Mucosa of gallbladder (tissue), 1 donor: Measurements from ENCODE around the gene ASTE1. TPM values are rescaled to one million over a fixed set of nuclear protein-coding genes. Genes with fewer than 3 reads are reported as not detected.
"Not testable (repeated sequence)": the region's sequence is repeated elsewhere in the genome, so short reads cannot be mapped to it uniquely, and the experiment has no call there.

Experiments used
- DNase-seq: peaks from one replicate; pipeline ENCODE4 v3.0.0-alpha.2; 2020; ENCODE audit warnings: low spot score
- total RNA-seq: library from RNA; stranded (reverse); gene quantifications from one replicate; pipeline ENCODE4 v1.2.1, GENCODE V29; 2021
- donor health status: DM: no; HTN: no; CAD: no.

ASTE1 gene, protein sequence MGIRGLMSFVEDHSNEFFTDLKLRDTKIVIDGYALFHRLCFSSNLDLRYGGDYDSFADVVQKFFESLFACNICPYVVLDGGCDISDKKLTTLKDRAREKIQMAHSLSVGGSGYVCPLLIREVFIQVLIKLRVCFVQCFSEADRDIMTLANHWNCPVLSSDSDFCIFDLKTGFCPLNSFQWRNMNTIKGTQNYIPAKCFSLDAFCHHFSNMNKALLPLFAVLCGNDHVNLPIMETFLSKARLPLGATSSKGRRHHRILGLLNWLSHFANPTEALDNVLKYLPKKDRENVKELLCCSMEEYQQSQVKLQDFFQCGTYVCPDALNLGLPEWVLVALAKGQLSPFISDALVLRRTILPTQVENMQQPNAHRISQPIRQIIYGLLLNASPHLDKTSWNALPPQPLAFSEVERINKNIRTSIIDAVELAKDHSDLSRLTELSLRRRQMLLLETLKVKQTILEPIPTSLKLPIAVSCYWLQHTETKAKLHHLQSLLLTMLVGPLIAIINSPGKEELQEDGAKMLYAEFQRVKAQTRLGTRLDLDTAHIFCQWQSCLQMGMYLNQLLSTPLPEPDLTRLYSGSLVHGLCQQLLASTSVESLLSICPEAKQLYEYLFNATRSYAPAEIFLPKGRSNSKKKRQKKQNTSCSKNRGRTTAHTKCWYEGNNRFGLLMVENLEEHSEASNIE
- 6.0 TPM for total RNA-seq

DNA sequence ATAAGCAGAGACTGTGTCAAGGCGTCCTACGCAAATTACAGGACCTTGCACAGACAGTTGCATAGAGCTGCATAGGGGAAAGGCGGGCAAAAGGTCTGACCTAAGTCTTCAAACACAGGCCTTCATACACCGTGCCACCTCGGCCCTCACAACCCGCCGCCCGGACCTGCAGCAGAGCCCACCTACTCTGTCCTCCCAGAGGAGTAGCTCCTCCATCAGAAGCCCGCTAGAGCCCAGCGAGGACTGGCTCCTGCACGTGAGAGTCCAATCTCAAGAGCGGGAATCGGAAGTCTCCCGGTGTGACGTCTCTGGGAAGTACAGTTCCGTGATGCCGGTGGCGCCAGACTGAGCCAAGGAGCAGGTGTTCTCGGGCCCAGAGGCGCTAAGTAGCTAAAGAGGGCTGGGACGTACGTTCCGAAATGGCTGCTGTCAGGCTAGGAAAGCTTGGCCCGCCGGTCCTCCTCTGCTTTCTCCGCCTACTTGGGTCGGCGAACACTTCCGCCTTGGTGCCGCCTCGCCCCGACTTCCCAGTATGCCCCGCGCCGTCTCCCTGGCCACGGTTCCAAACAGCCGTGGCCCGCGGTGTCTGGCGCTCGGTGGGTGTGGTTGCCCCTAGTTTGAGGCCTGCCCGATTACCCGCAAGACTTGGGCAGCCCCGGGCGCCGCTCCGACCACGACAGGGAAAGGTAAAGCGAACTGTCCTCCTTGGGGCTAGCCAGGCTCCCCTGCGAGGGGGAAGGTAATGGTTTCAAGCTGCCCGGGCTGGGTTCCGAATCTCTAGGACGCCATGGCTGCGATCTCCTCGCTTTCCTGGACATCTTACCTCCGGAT, at the start of gene ASTE1, which contains the start of gene NEK11:
Gene ASTE1, minus strand, starts transcription at position 505 of the 831 bp plus-strand sequence. CDS start 1,519 bp downstream, outside the sequence.
Gene NEK11, plus strand, starts transcription at position 557 of the 831 bp plus-strand sequence. CDS start 2,832 bp downstream, outside the sequence.
- peak; percentile 90 for DNase-seq

DNA sequence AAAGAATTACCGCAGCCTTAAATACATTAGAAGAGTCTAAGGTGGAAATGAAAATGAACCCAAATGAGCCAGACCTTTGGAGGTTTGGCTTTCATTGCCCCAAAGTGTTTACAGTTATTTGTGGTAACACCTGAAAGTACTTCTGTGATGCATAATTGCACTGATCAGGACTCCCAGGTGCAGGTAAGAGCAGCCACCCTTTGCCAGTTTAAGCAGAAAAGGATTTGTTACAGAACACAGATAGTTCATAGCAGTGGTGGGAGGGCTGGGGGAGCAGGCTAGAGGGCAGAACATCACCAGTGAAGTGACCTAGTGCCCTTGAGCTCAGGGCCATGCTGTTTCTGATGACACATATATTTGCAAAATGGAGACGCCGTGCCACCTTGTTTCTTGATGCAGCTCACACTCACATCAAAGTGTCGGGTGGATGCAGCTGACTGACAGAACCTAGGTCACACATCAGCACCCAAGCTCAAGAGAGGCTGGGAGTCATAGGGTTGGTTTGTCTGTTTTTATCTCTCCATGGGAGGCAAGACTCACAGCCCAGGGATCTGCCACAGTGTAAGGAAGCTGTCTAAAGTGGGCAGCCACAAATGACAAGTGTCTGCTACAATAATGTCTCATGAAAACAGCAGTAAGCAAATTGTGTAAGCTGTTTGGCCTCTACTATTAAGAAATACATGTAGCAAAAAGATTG, 49.2 kb upstream of the ASTE1 start:
- DNase-seq = no peak

DNA sequence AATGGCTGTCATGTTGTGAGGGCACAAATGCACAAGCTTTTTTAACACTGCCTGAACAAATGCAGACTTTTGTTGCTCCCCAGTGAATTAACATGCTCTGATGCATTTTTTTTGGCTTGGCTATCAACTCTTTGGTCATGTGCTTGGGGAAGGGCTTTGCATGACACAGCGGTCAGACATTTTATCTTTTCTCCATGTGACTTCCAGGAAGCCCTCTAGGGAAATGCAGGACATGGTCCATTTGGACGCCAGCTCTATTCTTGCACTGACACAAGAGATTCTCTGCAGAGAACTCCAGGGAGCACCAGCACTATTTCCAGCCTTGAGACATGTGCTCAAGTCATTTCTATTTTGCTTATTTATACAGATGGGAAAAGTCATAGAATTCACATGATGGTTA, 46.2 kb upstream of the ASTE1 start:
- DNase-seq = peak; percentile 14

DNA sequence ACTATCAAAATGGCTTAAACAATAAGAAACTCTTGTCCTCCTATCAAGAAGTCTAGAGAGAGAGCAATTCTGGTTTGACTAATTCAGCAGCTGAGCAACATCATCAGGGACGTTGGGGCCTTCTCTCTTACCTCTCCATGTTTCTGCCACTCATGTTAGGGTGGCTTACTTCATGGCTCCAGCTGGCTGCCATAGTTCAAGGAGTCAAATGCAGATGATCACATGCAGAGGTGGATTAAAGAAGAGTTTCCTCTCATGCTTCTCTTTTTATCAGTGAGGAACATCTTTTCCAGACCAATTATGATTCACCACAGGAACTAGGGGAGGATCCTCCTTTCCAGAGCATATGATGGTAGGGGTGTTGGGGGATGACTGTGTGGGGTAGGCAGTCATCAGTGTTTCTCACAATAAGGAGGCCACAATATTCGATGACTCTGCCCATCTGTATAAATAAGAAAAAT, 45.5 kb upstream of the ASTE1 start:
- no peak for DNase-seq

DNA sequence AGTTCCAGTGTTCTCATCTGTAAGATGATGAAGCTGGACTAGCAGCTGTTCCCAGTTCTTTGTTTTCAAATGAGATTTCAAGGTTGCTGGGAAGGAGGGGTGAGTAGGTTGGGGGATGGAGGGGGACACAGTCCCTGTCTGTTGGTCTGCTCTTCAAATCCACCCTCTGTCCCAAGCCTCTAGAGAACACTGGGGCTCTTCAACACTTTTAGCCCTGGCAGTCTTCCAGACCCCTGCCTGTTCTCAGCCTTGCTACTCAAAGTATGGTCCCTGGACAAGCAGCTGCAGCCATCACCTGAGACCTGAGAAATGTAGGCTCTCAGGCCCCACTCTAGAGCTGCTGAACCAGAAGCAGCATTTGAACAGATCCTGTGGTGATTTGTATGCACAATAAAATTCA, 41.4 kb upstream of the ASTE1 start:
- DNase-seq = no peak

DNA sequence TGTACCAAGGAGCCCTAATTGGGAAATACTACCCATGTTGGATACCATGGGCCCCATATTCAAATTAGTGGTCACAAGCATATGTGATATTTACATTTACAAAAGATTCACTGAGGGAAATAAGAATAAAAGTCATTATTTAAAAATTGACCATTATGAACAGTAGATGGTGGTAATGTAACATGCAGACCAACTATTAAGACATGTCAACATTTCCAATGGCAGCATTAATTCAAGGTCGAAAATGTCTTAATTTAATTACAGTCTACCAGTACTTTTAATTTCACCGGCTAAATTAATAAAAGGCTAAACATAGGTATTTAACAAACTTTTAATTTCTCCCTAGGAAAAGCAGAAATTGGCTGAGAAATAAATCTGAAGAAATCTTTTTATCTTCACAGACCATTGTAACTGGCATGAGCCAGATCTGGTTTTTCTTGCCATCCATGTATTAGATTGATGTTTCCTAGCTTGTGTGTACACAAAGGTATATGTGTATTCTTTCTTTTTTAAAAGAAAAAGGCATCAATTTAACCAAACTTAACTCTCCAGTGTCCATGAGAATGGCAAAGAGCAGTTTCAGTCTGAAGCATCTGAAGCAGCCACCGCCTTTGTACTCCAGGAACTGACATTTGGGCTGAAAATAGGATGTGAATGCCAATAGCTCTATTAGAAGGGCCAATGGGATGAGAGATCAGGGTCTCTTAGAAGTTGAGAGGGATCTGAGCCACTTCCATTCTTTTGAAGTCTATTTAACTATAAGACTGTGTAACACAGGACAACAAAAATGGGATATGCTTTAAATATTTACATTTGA, 26.6 kb upstream of the ASTE1 start:
- DNase-seq = no peak

DNA sequence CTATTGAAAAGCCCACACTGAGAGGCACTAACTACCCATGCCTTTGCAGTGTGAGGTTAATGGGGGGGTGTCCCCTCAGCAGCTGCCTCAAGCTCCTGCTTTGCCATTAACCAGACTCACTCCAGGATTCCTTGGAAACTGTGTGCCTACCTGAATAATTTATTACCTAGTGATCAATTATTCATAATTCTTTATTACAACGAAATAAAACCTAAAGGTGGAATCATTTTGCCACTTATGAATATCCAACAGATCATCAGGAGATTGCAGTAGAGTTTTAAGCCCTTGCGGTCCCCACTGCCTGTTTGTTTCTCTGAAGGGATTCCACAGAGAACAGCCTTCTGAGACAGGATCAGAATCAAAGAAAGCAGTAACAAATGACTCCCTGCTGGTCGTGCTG, 23.4 kb upstream of the ASTE1 start:
- no peak for DNase-seq

DNA sequence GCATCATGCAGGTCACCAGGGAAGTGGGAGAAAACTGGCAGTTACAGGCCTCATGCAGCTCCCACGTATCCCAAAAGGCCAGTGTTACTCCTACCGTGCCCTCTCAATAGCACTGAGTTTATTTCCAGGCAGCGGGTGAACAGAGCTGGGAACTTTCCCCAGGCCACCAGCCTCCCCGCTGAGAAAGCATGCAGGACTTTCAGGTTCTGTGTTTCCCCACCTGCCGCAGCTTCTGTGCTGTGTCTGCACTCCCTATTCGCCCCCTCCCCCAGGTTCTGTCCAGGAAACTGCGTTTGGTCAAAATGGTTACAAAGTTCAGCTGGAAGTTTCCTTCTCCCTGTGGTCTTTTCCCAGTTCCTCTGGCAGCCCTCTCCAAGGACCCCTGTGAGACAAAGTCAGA, 21.4 kb upstream of the ASTE1 start:
- DNase-seq = no peak

DNA sequence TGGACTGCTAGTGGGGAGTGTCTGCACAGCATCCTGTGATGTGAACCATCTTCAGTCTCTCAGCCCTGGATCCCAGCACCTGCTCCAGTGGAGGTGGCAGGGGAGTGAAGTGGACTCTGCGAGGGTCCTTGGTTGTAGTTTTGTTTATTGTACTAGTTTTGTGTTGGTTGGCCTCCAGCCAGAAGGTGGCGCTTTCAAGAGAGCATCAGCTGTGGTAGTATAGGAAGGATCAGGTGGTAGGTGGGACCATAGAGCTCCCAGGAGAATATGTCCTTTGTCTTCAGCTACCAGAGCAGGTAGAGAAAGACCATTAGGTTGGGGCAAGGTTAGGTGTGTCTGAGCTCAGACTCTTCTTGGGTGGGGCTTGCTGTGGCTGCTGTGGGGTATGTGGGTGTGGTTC, 21.0 kb upstream of the ASTE1 start:
- DNase-seq = no peak

DNA sequence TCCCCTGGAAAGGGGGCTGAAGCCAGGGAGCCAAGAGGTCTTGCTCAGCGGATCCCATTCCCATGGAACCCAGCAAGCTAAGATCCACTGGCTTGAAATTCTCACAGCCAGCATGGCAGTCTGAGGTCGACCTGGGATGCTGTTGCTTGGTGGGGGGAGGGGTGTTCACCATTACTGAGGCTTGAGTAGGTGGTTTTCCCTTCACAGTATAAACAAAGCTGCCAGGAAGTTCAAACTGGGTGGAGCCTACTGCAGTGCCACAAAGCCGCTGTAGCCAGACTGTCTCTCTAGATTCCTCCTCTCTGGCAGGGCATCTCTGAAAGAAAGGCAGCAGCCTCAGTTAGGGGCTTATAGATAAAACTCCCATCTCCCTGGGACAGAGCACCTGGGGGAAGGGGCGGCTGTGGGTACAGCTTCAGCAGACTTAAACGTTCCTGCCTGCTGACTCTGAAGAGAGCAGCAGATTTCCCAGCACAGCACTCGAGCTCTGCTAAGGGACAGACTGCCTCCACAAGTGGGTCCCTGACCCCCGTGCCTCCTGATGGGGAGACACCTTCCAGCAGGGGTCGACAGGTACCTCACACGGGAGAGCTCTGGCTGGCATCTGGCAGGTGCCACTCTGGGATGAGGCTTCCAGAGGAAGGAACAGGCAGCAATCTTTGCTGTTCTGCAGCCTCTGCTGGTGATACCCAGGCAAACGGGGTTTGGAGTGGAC, 15.8 kb upstream of the ASTE1 start:
- DNase-seq = not testable (repeated sequence)

DNA sequence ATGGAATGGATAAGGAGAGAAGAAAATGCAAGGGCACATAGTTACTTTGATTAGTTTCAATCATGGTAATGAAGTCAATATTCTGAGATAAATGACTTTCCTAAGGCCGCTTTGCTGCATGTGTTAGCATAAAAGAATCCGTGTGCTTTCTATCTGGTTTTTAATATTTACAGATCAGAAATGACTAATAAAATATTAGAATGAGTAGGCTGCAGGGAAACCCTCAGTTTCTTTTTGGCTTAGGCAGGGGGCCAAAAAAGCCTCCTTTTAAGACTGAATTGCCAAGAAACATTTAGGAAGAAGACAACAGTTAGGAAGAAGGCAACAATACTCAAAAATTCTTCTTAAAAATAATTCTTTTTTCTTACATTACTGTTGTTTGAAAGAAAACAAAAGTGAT, 11.7 kb upstream of the ASTE1 start:
- DNase-seq = no peak

DNA sequence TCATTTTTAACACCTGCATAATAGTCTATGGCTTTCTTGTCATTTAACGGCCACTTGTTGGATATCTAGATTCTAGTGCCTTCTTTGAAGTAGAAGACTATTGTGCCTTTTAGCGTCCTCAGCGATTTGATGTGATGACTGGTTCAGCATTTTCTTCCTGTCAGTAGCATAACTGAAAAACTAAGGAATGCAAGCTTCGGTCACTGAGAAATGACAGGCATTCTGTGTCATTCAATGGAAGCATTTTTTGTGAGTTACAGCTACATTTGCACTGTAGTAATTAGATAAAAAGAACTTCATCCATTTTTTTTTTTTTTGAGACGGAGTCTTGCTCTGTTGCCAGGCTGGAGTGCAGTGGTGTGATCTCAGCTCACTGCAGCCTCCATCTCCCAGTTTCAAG, 10.4 kb upstream of the ASTE1 start:
- no peak for DNase-seq

DNA sequence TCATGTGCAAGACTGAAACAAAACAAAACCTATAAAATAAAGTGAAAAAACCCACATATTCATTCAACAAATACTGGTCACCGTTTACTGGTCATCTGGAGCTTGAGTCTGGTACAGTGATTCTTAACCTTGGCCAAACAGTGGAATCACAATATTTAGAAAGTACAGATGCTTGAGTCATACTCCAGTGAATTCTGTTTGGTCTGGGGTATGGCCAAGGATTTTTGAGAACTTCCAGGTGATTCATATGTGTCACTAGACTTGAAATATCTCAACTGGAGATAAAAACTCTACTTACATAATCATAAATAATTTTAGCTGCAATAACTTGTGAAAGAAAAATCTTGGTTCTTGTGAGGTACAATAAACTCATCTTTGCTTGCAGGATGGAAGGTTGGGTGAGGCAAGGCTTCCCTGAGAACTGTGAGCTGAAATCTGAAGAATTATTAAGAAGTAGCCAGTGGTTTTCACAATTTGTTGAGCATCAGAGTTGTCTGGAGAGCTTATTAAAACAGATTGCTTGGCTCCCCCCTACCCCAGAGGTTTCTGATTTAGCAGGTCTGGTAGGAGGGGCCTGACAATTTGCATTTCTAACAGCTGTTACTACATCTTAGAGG, 9.7 kb upstream of the ASTE1 start:
- no peak for DNase-seq

DNA sequence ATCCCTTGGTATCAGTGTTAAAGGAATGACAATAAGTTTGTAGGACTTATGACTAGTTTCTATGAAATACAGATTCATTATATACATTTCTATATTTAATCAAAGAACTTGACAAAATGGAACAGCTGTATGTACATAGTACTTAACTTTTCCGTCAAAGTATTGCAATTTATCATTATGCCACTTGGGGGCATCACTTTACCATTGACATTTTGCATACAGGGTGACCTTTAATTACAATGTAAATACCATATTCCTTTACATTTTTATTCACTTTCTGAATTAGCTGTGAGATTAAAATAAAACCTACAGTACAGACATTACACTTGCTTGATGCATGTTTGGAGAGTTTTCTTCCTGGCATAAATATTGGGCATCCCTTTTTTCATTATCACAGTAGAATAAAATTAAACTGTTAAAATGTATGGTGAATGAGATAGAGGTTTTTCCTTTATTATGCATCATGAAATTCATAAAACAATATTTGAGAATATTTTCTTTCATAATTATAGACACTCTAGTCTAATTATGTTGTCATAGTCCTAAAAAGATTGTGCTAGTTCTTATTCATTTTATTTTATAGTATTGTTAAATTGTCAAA, 7.0 kb upstream of the ASTE1 start:
- DNase-seq = no peak

DNA sequence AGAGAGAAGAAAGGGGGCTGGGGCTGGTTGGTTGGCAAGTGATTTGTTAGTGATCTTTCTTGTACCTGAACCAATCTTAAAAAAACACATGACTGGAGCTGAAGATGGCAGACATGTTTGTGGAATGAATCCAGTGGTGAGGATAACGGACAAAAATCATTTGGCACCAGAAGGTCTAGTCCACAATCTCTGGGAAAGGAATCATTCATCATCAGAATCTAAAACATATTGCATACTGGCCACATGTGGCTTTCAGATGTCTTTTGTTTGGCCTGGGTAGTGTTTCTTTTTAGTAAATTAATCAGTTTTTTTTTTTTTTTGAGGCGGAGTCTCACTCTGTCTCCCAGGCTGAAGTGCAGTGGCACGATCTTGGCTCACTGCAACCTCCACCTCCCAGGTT, 5.0 kb upstream of the ASTE1 start:
- no peak for DNase-seq

DNA sequence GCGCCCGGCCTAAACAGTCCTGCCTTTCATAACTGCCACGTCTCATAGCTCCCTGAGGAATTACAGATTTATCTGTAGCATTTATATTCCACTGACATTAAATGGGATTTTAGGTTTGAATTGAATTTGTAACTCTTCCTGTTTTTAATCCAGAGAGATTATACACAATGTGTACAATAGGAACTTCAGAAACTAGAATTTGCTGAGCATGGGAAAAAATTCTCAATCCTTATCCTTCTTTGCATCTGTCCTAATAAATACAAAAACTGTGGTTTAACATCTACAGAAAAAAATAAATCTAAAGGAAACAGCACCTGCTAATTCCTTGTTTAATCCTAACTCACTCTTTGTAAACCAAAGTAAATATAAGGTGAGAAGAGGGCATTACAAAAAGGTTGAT, 2.2 kb upstream of the ASTE1 start:
- DNase-seq = no peak

DNA sequence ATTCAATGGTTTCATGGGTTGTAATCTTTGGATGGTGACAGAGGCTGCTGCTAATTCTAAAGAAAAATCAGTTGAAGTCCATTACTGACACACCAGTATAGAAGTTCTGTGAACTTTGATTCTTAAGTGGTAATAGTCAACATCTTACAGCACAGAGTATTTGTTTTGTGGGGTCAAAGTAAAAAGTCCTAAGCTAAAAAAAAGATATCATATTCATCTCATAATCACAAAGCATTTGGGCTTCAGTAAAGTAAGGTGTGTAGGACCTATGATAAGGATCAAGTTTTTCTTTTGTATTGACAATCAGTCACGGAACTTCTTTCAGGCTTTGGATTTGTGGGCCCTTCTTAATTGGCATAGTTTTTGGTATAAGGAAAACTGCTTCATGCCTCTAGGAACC, 1.1 kb downstream of the ASTE1 start:
- no peak for DNase-seq

DNA sequence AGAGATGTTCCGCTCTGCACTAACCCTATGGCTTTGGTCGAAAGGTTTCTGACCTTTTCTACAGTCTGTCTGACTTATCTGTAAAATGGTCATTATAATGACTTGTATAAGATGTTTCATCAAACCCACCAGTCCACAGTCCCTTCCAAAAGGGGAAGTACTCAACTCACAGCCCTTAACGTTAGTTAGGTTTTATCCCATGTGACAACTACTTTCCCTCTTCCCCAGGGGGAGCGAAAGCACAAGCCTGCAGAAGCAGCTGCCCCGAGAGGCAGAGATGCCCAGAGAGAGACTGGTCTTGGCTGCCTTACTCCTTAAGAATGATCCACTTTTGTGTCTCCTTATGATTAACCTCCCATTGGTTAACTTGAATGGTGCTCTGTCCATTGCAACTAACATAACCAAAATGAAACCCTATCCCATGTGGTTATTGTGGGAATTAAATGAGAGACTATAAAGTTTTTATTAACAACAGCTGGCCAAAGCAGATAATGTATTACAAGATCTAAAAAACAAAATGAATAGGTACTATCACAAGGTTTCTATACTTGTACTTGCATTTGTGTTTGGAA, 6.4 kb downstream of the ASTE1 start:
- DNase-seq = no peak

DNA sequence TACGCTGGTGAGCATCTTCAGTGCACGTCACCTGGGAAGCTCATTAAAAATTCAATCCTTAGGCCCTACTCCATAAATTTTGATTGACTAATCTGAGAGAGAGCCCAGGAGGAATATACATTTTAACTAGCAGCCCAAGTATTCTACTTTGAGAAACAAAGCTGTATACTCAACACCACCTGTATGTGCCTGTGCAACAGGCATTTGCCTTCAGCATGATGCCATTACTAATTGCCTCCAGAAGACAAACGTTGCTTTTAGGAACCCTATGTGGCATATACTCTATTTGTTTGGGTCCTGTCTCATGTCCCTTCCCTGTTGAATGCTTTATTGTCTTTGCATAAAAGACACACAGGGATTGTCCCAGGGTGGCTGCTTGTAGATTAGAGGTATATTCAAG, 7.7 kb downstream of the ASTE1 start:
- no peak for DNase-seq
